ENCODE measurements around the gene PDE7B.

Gene PDE7B

GRCh38 chr6:136153707-136154375 lies 302.3 kb downstream of the PDE7B start:
- no peak for TF ChIP-seq CTCF (IDR thresholded peaks at IDR 0.05; ENCODE audit: borderline replicate concordance, insufficient read depth, low read depth, low read length)
- H3K4me3 ChIP-seq (ENCODE audit: low read depth, low read length), result no peak overlapping the region

GRCh38 chr6:136155191-136155590 lies 303.7 kb downstream of the PDE7B start:
- no peak overlapping the region for H3K4me3 ChIP-seq (ENCODE audit: low read depth, low read length)
- TF ChIP-seq CTCF (IDR thresholded peaks at IDR 0.05; ENCODE audit: borderline replicate concordance, insufficient read depth, low read depth, low read length), result no peak

GRCh38 chr6:136157743-136158142 lies 306.2 kb downstream of the PDE7B start:
- H3K4me3 ChIP-seq (ENCODE audit: low read depth, low read length), result no peak overlapping the region
- no peak for TF ChIP-seq CTCF (IDR thresholded peaks at IDR 0.05; ENCODE audit: borderline replicate concordance, insufficient read depth, low read depth, low read length)

- no peak overlapping the region for H3K4me3 ChIP-seq (ENCODE audit: low read depth, low read length)
- TF ChIP-seq CTCF (IDR thresholded peaks at IDR 0.05; ENCODE audit: borderline replicate concordance, insufficient read depth, low read depth, low read length), result no peak
These were observed 306.9 kb downstream of the PDE7B start for GRCh38 chr6:136158387-136158821.

GRCh38 chr6:136158971-136159370 lies 307.5 kb downstream of the PDE7B start:
- TF ChIP-seq CTCF (IDR thresholded peaks at IDR 0.05; ENCODE audit: borderline replicate concordance, insufficient read depth, low read depth, low read length), result no peak
- H3K4me3 ChIP-seq (ENCODE audit: low read depth, low read length), result no peak overlapping the region

GRCh38 chr6:136160250-136160649 lies 308.7 kb downstream of the PDE7B start:
- no peak for TF ChIP-seq CTCF (IDR thresholded peaks at IDR 0.05; ENCODE audit: borderline replicate concordance, insufficient read depth, low read depth, low read length)
- H3K4me3 ChIP-seq (ENCODE audit: low read depth, low read length), result no peak overlapping the region

- TF ChIP-seq CTCF (IDR thresholded peaks at IDR 0.05; ENCODE audit: borderline replicate concordance, insufficient read depth, low read depth, low read length), result no peak
- no peak overlapping the region for H3K4me3 ChIP-seq (ENCODE audit: low read depth, low read length)
These were observed 310.4 kb downstream of the PDE7B start for GRCh38 chr6:136161950-136162349.

All from GM12875 (cell line).